HL-60/S4 (cell line): ENCODE measurements around the gene MAN1A2.

Experiments
- in situ Hi-C: fragments of 300-500 bp; cut with MboI; formaldehyde crosslinking; loops from 2 replicates; pipeline ENCODE4 v1.14.3; 2022; ENCODE audit warnings: low sequenced_read_pairs

The MAN1A2 gene

GRCh38 chr1:117359561-117360289, 7.5 kb upstream of the MAN1A2 start:
- in situ Hi-C loops = no loop called here

GRCh38 chr1:117362986-117363385, 4.3 kb upstream of the MAN1A2 start:
- in situ Hi-C loops = no loop called here

GRCh38 chr1:117363571-117364048, 3.6 kb upstream of the MAN1A2 start:
- in situ Hi-C loops = no loop called here

- in situ Hi-C loops = no loop called here
Observed at GRCh38 chr1:117364240-117364639, 3.0 kb upstream of the MAN1A2 start.

- in situ Hi-C loops = no loop called here
Observed at GRCh38 chr1:117365350-117366176, 1.7 kb upstream of the MAN1A2 start.

- in situ Hi-C loops = no loop called here
Observed at GRCh38 chr1:117366177-117367045, 838 bp upstream of the MAN1A2 start.

GRCh38 chr1:117368116-117369108, 1.2 kb downstream of the MAN1A2 start:
- in situ Hi-C loops = no loop called here

- in situ Hi-C loops = no loop called here
Observed at GRCh38 chr1:117370071-117370470, 2.8 kb downstream of the MAN1A2 start.

GRCh38 chr1:117370509-117370908, 3.3 kb downstream of the MAN1A2 start:
- in situ Hi-C loops = no loop called here

GRCh38 chr1:117371441-117372151, 4.3 kb downstream of the MAN1A2 start:
- in situ Hi-C loops = no loop called here

- in situ Hi-C loops = no loop called here
Observed at GRCh38 chr1:117372863-117373412, 5.7 kb downstream of the MAN1A2 start.

GRCh38 chr1:117373932-117374331, 6.7 kb downstream of the MAN1A2 start:
- in situ Hi-C loops = no loop called here

- in situ Hi-C loops = no loop called here
Observed at GRCh38 chr1:117375327-117375726, 8.1 kb downstream of the MAN1A2 start.

- in situ Hi-C loops = no loop called here
Observed at GRCh38 chr1:117387060-117387633, 19.9 kb downstream of the MAN1A2 start.

GRCh38 chr1:117388328-117388727, 21.1 kb downstream of the MAN1A2 start:
- in situ Hi-C loops = no loop called here

GRCh38 chr1:117389284-117389683, 22.0 kb downstream of the MAN1A2 start:
- in situ Hi-C loops = no loop called here

- in situ Hi-C loops = no loop called here
Observed at GRCh38 chr1:117389779-117390178, 22.5 kb downstream of the MAN1A2 start.

- in situ Hi-C loops = no loop called here
Observed at GRCh38 chr1:117392771-117393170, 25.5 kb downstream of the MAN1A2 start.

- in situ Hi-C loops = no loop called here
Observed at GRCh38 chr1:117396074-117396473, 28.8 kb downstream of the MAN1A2 start.
